Activated CD8-positive, alpha-beta memory T cell treated with anti-CD3 and anti-CD28 coated beads, Interleukin-2, amount 10 ng/mL, durations not matched to agents 7 days and 5 days (primary cell): Measurements from ENCODE around the gene DNAAF3. TPM values are rescaled to one million over a fixed set of nuclear protein-coding genes. Genes with fewer than 3 reads are reported as not detected.
A peak's percentile ranks its signal among the peaks of the same experiment; 100 is the strongest.
"Not testable (repeated sequence)": the region's sequence is repeated elsewhere in the genome, so short reads cannot be mapped to it uniquely, and the experiment has no call there.

Experiments used
- ATAC-seq: fragments of 150-1000 bp; cut with Tn5 transposase; one replicate; pipeline ENCODE4 v1.10.0; 2021; ENCODE audit warnings: moderate library complexity
- CTCF ChIA-PET: fragments of 350-600 bp; sonication (Branson Sonifier 250); formaldehyde crosslinking; loops from one replicate; lab custom pipeline; 2021; ENCODE audit warnings: antibody characterized with exemption; lab: Charles Lee
- DNase-seq: peaks from one replicate; pipeline ENCODE4 v3.0.0-alpha.2; 2020
- H3K27ac Mint-ChIP-seq: one replicate; pipeline ENCODE4 v1.8.0; 2021; ENCODE audit warnings: mild to moderate bottlenecking, mixed read lengths
- H3K27me3 Mint-ChIP-seq: one replicate; pipeline ENCODE4 v1.8.0; 2021; ENCODE audit warnings: mixed read lengths
- H3K36me3 Mint-ChIP-seq: one replicate; pipeline ENCODE4 v1.8.0; 2021; ENCODE audit warnings: mild to moderate bottlenecking, mixed read lengths
- H3K4me1 Mint-ChIP-seq: one replicate; pipeline ENCODE4 v1.8.0; 2021; ENCODE audit warnings: mixed read lengths
- H3K4me3 Mint-ChIP-seq: one replicate; pipeline ENCODE4 v1.8.0; 2021; ENCODE audit warnings: mild to moderate bottlenecking, moderate library complexity, mixed read lengths
- H3K9me3 Mint-ChIP-seq: one replicate; pipeline ENCODE4 v1.8.0; 2022; ENCODE audit warnings: low read depth, mixed read lengths
- total RNA-seq, 2 experiments: library from RNA; stranded (reverse); gene quantifications; one replicate each; pipeline ENCODE4 v1.2.3, GENCODE V29; 2021

DNAAF3 gene
- under 1 TPM in 1 of 2 experiments, not detected in 1; 0.35 TPM for total RNA-seq

- Mint-ChIP-seq H3K27me3 (peaks cover 57% of the 10 kb centered on the region), H3K4me3 (peak within 1 kb of the TSS; percentile 67)
- CTCF ChIA-PET: interaction anchor here (1.1 to 1.6 kb wide), 6 partner anchors 26 to 286 kb away, joined by 3 to 5 read pairs (median 4); no protein-coding TSS in a partner anchor
These were observed at the start of gene DNAAF3 for GRCh38 chr19:55166530-55167268. Gene DNAAF3, minus strand, starts transcription at chr19:55166613. Its CDS starts 200 bp downstream, at chr19:55166413.

GRCh38 chr19:55213547-55213946 lies 47.1 kb upstream of the DNAAF3 start:
- Mint-ChIP-seq H3K9me3 (peaks cover 4% of the 10 kb centered on the region), H3K27me3 (peaks cover 15% of the 10 kb centered on the region), H3K4me1 (peaks cover 13% of the 10 kb centered on the region), H3K27ac (no peak overlapping the region), H3K36me3 (peaks cover 4% of the 10 kb centered on the region), H3K4me3 (no peak overlapping the region)
- DNase-seq: no peak
- no peak for ATAC-seq
- CTCF ChIA-PET: no interaction called here

More at GRCh38 chr19:55166530-55167268, at the start of gene DNAAF3:
- peak within 1 kb of the TSS; percentile 8 for H3K27ac Mint-ChIP-seq
- peak; percentile 94 for ATAC-seq
- peaks cover 10% of the 10 kb centered on the region for H3K4me1 Mint-ChIP-seq
- peak; percentile 87 for DNase-seq
- no peaks in the 10 kb centered on the region for H3K9me3 Mint-ChIP-seq
- H3K36me3 Mint-ChIP-seq: no peaks in the 10 kb centered on the region

GRCh38 chr19:55212447-55212846 lies 46.0 kb upstream of the DNAAF3 start:
- H3K27ac Mint-ChIP-seq: no peak overlapping the region
- peaks cover 4% of the 10 kb centered on the region for H3K36me3 Mint-ChIP-seq
- DNase-seq (peak; percentile 64), ATAC-seq (no peak)
- H3K4me1 Mint-ChIP-seq: peaks cover 11% of the 10 kb centered on the region
- CTCF ChIA-PET: no interaction called here
- H3K27me3 Mint-ChIP-seq: peaks cover 15% of the 10 kb centered on the region
- H3K4me3 Mint-ChIP-seq: no peak overlapping the region
- H3K9me3 Mint-ChIP-seq: peaks cover 4% of the 10 kb centered on the region

GRCh38 chr19:55209693-55210472 lies 43.5 kb upstream of the DNAAF3 start:
- peaks cover 4% of the 10 kb centered on the region for H3K36me3 Mint-ChIP-seq
- H3K9me3 Mint-ChIP-seq: peaks cover 4% of the 10 kb centered on the region
- peaks cover 4% of the 10 kb centered on the region for H3K4me1 Mint-ChIP-seq
- no peak overlapping the region for H3K27ac Mint-ChIP-seq
- DNase-seq: no peak
- no peak for ATAC-seq
- H3K27me3 Mint-ChIP-seq: peaks cover 12% of the 10 kb centered on the region
- H3K4me3 Mint-ChIP-seq: no peak overlapping the region
- CTCF ChIA-PET: no interaction called here

GRCh38 chr19:55208880-55209692 lies 42.7 kb upstream of the DNAAF3 start, which contains the start of gene PTPRH:
Gene PTPRH, minus strand, starts transcription at chr19:55209501. Its CDS starts 68 bp downstream, at chr19:55209433.
- Mint-ChIP-seq H3K36me3 (peaks cover 4% of the 10 kb centered on the region), H3K9me3 (peaks cover 4% of the 10 kb centered on the region), H3K27me3 (peaks cover 17% of the 10 kb centered on the region), H3K4me1 (peaks cover 4% of the 10 kb centered on the region), H3K4me3 (no peak within 1 kb of the TSS), H3K27ac (no peak within 1 kb of the TSS)
- ATAC-seq: peak; percentile 32
- CTCF ChIA-PET: no interaction called here
- DNase-seq: no peak

- peak; percentile 64 for DNase-seq
- Mint-ChIP-seq H3K9me3 (no peaks in the 10 kb centered on the region), H3K4me3 (no peak overlapping the region), H3K4me1 (peaks cover 4% of the 10 kb centered on the region), H3K27me3 (peaks cover 27% of the 10 kb centered on the region), H3K36me3 (no peaks in the 10 kb centered on the region), H3K27ac (no peak overlapping the region)
- peak; percentile 88 for ATAC-seq
- CTCF ChIA-PET: no interaction called here
These were observed 40.5 kb upstream of the DNAAF3 start for GRCh38 chr19:55206664-55207500.

- DNase-seq, H3K4me3 Mint-ChIP-seq, H3K27ac Mint-ChIP-seq, ATAC-seq, CTCF ChIA-PET, H3K36me3 Mint-ChIP-seq, H3K9me3 Mint-ChIP-seq, H3K4me1 Mint-ChIP-seq: not testable (repeated sequence)
- peaks cover 37% of the 10 kb centered on the region for H3K27me3 Mint-ChIP-seq
These were observed 35.8 kb upstream of the DNAAF3 start for GRCh38 chr19:55202199-55202598.

- ATAC-seq (no peak), DNase-seq (no peak)
- Mint-ChIP-seq H3K27me3 (peaks cover 23% of the 10 kb centered on the region), H3K27ac (no peak overlapping the region), H3K9me3 (no peaks in the 10 kb centered on the region), H3K36me3 (no peaks in the 10 kb centered on the region), H3K4me1 (no peaks in the 10 kb centered on the region), H3K4me3 (no peak overlapping the region)
- CTCF ChIA-PET: interaction anchor here (0.7 kb wide), 1 partner anchor 40 kb away, joined by 4 read pairs; no protein-coding TSS in a partner anchor
These were observed 33.3 kb upstream of the DNAAF3 start for GRCh38 chr19:55199620-55200204.

- Mint-ChIP-seq H3K4me3 (no peak overlapping the region), H3K27ac (no peak overlapping the region), H3K27me3 (peaks cover 18% of the 10 kb centered on the region), H3K9me3 (no peaks in the 10 kb centered on the region), H3K4me1 (no peaks in the 10 kb centered on the region), H3K36me3 (no peaks in the 10 kb centered on the region)
- ATAC-seq (no peak), DNase-seq (no peak)
- CTCF ChIA-PET: interaction anchor here (1.0 kb wide), 1 partner anchor 305 kb away, joined by 3 read pairs; no protein-coding TSS in a partner anchor
These were observed 32.2 kb upstream of the DNAAF3 start for GRCh38 chr19:55198651-55199050.

- Mint-ChIP-seq H3K36me3 (no peaks in the 10 kb centered on the region), H3K4me3 (no peak overlapping the region), H3K9me3 (no peaks in the 10 kb centered on the region), H3K27ac (no peak overlapping the region), H3K4me1 (no peaks in the 10 kb centered on the region), H3K27me3 (peaks cover 16% of the 10 kb centered on the region)
- ATAC-seq: peak; percentile 60
- DNase-seq: no peak
- CTCF ChIA-PET: no interaction called here
These were observed 31.1 kb upstream of the DNAAF3 start for GRCh38 chr19:55197528-55197927.

GRCh38 chr19:55196803-55197202 lies 30.4 kb upstream of the DNAAF3 start:
- peaks cover 10% of the 10 kb centered on the region for H3K27me3 Mint-ChIP-seq
- DNase-seq (no peak), ATAC-seq (no peak)
- H3K27ac Mint-ChIP-seq: no peak overlapping the region
- CTCF ChIA-PET: interaction anchor here (0.6 kb wide), 1 partner anchor 14 kb away, joined by 4 read pairs; no protein-coding TSS in a partner anchor
- H3K36me3 Mint-ChIP-seq: no peaks in the 10 kb centered on the region
- no peaks in the 10 kb centered on the region for H3K9me3 Mint-ChIP-seq
- H3K4me1 Mint-ChIP-seq: no peaks in the 10 kb centered on the region
- H3K4me3 Mint-ChIP-seq: no peak overlapping the region

- H3K4me1 Mint-ChIP-seq: peaks cover 8% of the 10 kb centered on the region
- ATAC-seq (no peak), DNase-seq (no peak)
- no peak overlapping the region for H3K27ac Mint-ChIP-seq
- no peak overlapping the region for H3K4me3 Mint-ChIP-seq
- no peaks in the 10 kb centered on the region for H3K9me3 Mint-ChIP-seq
- peaks cover 3% of the 10 kb centered on the region for H3K27me3 Mint-ChIP-seq
- CTCF ChIA-PET: no interaction called here
- no peaks in the 10 kb centered on the region for H3K36me3 Mint-ChIP-seq
These were observed 27.1 kb upstream of the DNAAF3 start for GRCh38 chr19:55193481-55193880.
